BLaER1 treated with 17β-estradiol and CSF1 and Interleukin-3, amounts not matched to agents 10 nM and 100 nM (cell line): ENCODE data around the gene TBX10.

Experiments used
- H3K27ac ChIP-seq, 11 experiments: shearing (Covaris generic); formaldehyde crosslinking; 2 replicates each; pipeline ENCODE4 v1.8.1; 2022
- H3K27me3 ChIP-seq, 11 experiments: shearing (Covaris generic); formaldehyde crosslinking; 2 replicates each; pipeline ENCODE4 v1.8.1; 2022
- H3K36me3 ChIP-seq, 11 experiments: shearing (Covaris generic); formaldehyde crosslinking; 2 replicates each; pipeline ENCODE4 v1.8.1; 2022
- H3K4me1 ChIP-seq, 10 experiments: shearing (Covaris generic); formaldehyde crosslinking; 2 replicates each; pipeline ENCODE4 v1.8.1; 2022
- H3K4me2 ChIP-seq, 11 experiments: shearing (Covaris generic); formaldehyde crosslinking; 2 replicates each; pipeline ENCODE4 v1.8.1; 2022
- H3K4me3 ChIP-seq, 10 experiments: shearing (Covaris generic); formaldehyde crosslinking; 2 replicates each; pipeline ENCODE4 v1.8.1; 2022
- H3K9ac ChIP-seq, 11 experiments: shearing (Covaris generic); formaldehyde crosslinking; 2 replicates each; pipeline ENCODE4 v1.8.1; 2022
- H3K9me3 ChIP-seq, 11 experiments: shearing (Covaris generic); formaldehyde crosslinking; replicated peaks in 1 of 11; 2 replicates each; pipeline ENCODE4 v1.8.1; 2022
- H4K20me1 ChIP-seq, 11 experiments: shearing (Covaris generic); formaldehyde crosslinking; 2 replicates each; pipeline ENCODE4 v1.8.1; 2022
- Cebpa-rat ChIP-seq, 11 experiments: shearing (Covaris generic); IDR thresholded peaks; 2 replicates each; pipeline ENCODE4 v1.8.1; 2022

Gene TBX10

GRCh38 chr11:67614730-67615714 lies 24.5 kb downstream of the TBX10 start:
- no peak for TF ChIP-seq Cebpa-rat (IDR thresholded peaks at IDR 0.05)
- Histone ChIP-seq H3K36me3 (peaks cover 28 to 35% (median 31%) of the 10 kb centered on the region in 11 experiments), H3K27ac (peak overlapping the region; percentile 80 to 98 (median 94)), H3K4me3 (peak overlapping the region in 9 of 10 experiments; percentile 45 to 67 (median 54); a peak in 16 of 20 replicates), H3K27me3 (peaks cover 0 to 11% (median 0%) of the 10 kb centered on the region in 11 experiments; a peak in 6 of 22 replicates), H3K4me2 (peak overlapping the region; percentile 89 to 98 (median 95)), H3K9me3 (peaks cover 0 to 3% (median 0%) of the 10 kb centered on the region in 11 experiments; a peak in 3 of 22 replicates), H3K9ac (peak overlapping the region; percentile 77 to 88 (median 84)), H4K20me1 (peaks cover 0 to 22% (median 3%) of the 10 kb centered on the region in 11 experiments; a peak in 5 of 22 replicates), H3K4me1 (peaks cover 22 to 42% (median 41%) of the 10 kb centered on the region in 10 experiments)

GRCh38 chr11:67613960-67614715 lies 25.4 kb downstream of the TBX10 start:
- H3K9ac ChIP-seq: peak overlapping the region; percentile 77 to 88 (median 84)
- H3K27ac ChIP-seq: peak overlapping the region; percentile 80 to 98 (median 94)
- no peaks in the 10 kb centered on the region for H3K9me3 ChIP-seq
- peaks cover 22 to 43% (median 41%) of the 10 kb centered on the region in 10 experiments for H3K4me1 ChIP-seq
- no peak for TF ChIP-seq Cebpa-rat (IDR thresholded peaks at IDR 0.05)
- H4K20me1 ChIP-seq: peaks cover 0 to 25% (median 3%) of the 10 kb centered on the region in 11 experiments; a peak in 5 of 22 replicates
- H3K4me3 ChIP-seq: peak overlapping the region; percentile 24 to 67 (median 52)
- peaks cover 0 to 11% (median 0%) of the 10 kb centered on the region in 11 experiments; a peak in 6 of 22 replicates for H3K27me3 ChIP-seq
- H3K36me3 ChIP-seq: peaks cover 35 to 44% (median 40%) of the 10 kb centered on the region in 11 experiments
- peak overlapping the region; percentile 89 to 98 (median 95) for H3K4me2 ChIP-seq

DNA sequence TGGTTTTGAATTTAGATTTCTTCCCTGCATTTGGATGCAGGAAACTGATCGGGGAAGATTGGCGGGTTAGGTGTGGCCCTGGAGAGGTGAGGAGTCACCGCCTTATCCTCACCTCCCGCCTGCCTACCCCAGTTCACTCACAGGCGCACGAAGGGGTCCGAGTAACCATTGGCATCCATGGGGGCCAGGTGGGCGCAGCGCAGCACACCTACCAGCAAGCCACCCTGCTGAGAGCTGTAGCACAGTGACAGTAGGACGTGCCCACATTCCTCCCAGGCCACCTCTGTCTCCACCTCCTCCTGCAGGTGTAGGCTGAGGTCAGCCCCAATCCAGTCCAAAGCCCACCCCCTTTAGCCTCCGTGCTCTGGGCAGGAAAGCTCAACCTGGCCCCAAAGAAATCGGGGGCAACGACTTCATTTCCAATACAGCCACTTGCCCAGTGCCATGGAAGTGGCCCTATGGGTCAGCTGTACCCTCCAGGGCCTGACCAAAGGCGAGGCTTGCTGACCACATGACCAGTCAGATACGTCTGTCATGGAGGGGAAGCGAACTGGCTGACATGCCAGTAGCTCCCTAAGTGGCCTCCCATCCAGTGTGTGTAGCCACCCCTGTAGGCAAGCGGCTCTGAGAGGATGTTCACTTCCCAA lies 26.1 kb downstream of the TBX10 start:
- H3K27ac ChIP-seq: peak overlapping the region; percentile 80 to 98 (median 94); a peak in 21 of 22 replicates
- H4K20me1 ChIP-seq: peaks cover 0 to 32% (median 3%) of the 10 kb centered on the region in 11 experiments; a peak in 5 of 22 replicates
- no peak for TF ChIP-seq Cebpa-rat (IDR thresholded peaks at IDR 0.05)
- peak overlapping the region; percentile 89 to 98 (median 95) for H3K4me2 ChIP-seq
- peaks cover 0 to 11% (median 0%) of the 10 kb centered on the region in 11 experiments; a peak in 6 of 22 replicates for H3K27me3 ChIP-seq
- H3K9ac ChIP-seq: peak overlapping the region; percentile 77 to 88 (median 84); a peak in 19 of 22 replicates
- peaks cover 22 to 46% (median 42%) of the 10 kb centered on the region in 10 experiments for H3K4me1 ChIP-seq
- H3K36me3 ChIP-seq: peaks cover 42 to 51% (median 47%) of the 10 kb centered on the region in 11 experiments
- H3K9me3 ChIP-seq: no peaks in the 10 kb centered on the region
- peak overlapping the region in 5 of 10 experiments; percentile 1 to 67 (median 25); a peak in 6 of 20 replicates for H3K4me3 ChIP-seq

GRCh38 chr11:67612751-67613150 lies 26.8 kb downstream of the TBX10 start:
- Histone ChIP-seq H3K4me2 (peak overlapping the region in 9 of 11 experiments; percentile 89 to 98 (median 96); a peak in 18 of 22 replicates), H3K9ac (peak overlapping the region in 5 of 11 experiments; percentile 81 to 88 (median 85); a peak in 5 of 22 replicates), H3K36me3 (peaks cover 46 to 57% (median 51%) of the 10 kb centered on the region in 11 experiments), H3K9me3 (no peaks in the 10 kb centered on the region), H3K27me3 (peaks cover 0 to 11% (median 0%) of the 10 kb centered on the region in 11 experiments; a peak in 6 of 22 replicates), H3K4me1 (peaks cover 28 to 53% (median 49%) of the 10 kb centered on the region in 10 experiments), H3K27ac (peak overlapping the region in 7 of 11 experiments; percentile 90 to 98 (median 94); a peak in 14 of 22 replicates), H3K4me3 (no peak overlapping the region), H4K20me1 (peaks cover 0 to 33% (median 3%) of the 10 kb centered on the region in 11 experiments; a peak in 5 of 22 replicates)
- TF ChIP-seq Cebpa-rat (IDR thresholded peaks at IDR 0.05): no peak

DNA sequence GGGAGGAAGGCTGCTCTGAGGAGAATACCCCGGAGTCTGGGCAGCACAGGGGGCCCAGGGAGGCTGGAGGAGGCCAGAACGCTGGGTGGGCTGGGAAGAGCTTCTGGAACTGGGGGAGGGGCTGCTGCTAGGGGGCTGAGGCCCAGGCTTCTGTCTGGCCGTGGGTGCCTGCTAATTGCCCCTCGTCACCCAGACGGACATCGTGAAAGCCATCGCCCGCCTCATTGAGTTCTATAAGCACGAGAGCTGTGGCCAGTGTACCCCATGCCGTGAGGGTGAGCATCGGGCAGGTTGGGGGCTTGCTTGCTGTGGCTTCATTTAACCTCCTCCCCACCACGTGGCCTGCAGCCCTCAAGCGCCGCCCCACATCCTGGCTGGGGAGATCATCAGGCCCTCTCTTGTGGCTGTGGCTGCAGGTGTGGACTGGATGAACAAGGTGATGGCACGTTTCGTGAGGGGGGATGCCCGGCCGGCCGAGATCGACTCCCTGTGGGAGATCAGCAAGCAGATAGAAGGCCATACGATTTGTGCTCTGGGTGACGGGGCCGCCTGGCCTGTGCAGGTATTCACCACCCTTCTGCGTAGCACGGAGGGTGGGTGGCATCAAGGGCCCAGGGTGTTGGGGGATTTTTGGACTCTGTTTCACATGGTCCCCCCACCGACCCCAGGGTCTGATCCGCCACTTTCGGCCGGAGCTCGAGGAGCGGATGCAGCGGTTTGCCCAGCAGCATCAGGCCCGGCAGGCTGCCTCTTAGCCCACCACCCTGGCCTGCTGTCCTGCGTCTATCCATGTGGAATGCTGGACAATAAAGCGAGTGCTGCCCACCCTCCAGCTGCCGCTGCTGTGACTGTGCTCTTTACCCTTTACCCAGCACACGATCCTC lies 27.6 kb downstream of the TBX10 start:
- Histone ChIP-seq H3K27ac (peak overlapping the region in 1 of 11 experiments; percentile 94; a peak in 2 of 22 replicates), H4K20me1 (peaks cover 0 to 33% (median 3%) of the 10 kb centered on the region in 11 experiments; a peak in 5 of 22 replicates), H3K9ac (no peak overlapping the region; a peak in 1 of 22 replicates), H3K36me3 (peaks cover 46 to 57% (median 51%) of the 10 kb centered on the region in 11 experiments), H3K27me3 (peaks cover 0 to 11% (median 0%) of the 10 kb centered on the region in 11 experiments; a peak in 6 of 22 replicates), H3K9me3 (no peaks in the 10 kb centered on the region), H3K4me2 (no peak overlapping the region), H3K4me1 (peaks cover 34 to 59% (median 54%) of the 10 kb centered on the region in 10 experiments), H3K4me3 (no peak overlapping the region)
- no peak for TF ChIP-seq Cebpa-rat (IDR thresholded peaks at IDR 0.05)

DNA sequence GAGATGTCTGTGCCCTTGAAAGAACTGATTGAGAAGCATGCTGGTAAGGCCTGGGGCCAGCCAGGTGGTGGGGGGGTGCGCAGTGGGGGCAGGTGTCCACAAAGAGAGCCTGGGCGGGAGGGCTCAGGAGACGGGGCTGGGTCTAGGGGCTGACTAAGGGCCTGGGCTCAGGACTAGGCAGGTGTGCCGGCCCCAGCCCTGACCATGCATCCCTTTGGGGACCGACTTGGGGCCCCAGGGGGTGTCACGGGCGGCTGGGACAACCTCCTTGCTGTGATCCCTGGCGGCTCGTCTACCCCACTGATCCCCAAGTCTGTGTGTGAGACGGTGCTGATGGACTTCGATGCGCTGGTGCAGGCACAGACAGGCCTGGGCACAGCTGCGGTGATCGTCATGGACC lies 28.4 kb downstream of the TBX10 start:
- Histone ChIP-seq H3K27me3 (peaks cover 0 to 8% (median 0%) of the 10 kb centered on the region in 11 experiments; a peak in 6 of 22 replicates), H3K4me2 (no peak overlapping the region), H3K9me3 (no peaks in the 10 kb centered on the region), H3K36me3 (peaks cover 46 to 57% (median 51%) of the 10 kb centered on the region in 11 experiments), H3K27ac (no peak overlapping the region), H4K20me1 (peaks cover 0 to 33% (median 3%) of the 10 kb centered on the region in 11 experiments; a peak in 5 of 22 replicates), H3K4me1 (peaks cover 36 to 58% (median 53%) of the 10 kb centered on the region in 10 experiments), H3K9ac (0 out of 22 replicates have a peak overlapping the region, but pooled peaks of 1 of the 11 experiments have one; percentile 7), H3K4me3 (no peak overlapping the region)
- no peak for TF ChIP-seq Cebpa-rat (IDR thresholded peaks at IDR 0.05)
